Renal cortical epithelial cell (primary cell): Measurements from ENCODE around the gene HOXC9. TPM values are rescaled to one million over a fixed set of nuclear protein-coding genes. Genes with fewer than 3 reads are reported as not detected.

Source experiments
- DNase-seq: peaks from one replicate; pipeline ENCODE4 v3.0.0-alpha.2; 2011; ENCODE audit warnings: low read depth
- total RNA-seq: library from RNA; depleted of rRNA; stranded (reverse); fragments of >200 nt; gene quantifications from 2 replicates; pipeline ENCODE4 v1.2.3, GENCODE V29; 2014

Gene HOXC9
- total RNA-seq, 1 donor from 2014 or later: 6.5 TPM

DNA sequence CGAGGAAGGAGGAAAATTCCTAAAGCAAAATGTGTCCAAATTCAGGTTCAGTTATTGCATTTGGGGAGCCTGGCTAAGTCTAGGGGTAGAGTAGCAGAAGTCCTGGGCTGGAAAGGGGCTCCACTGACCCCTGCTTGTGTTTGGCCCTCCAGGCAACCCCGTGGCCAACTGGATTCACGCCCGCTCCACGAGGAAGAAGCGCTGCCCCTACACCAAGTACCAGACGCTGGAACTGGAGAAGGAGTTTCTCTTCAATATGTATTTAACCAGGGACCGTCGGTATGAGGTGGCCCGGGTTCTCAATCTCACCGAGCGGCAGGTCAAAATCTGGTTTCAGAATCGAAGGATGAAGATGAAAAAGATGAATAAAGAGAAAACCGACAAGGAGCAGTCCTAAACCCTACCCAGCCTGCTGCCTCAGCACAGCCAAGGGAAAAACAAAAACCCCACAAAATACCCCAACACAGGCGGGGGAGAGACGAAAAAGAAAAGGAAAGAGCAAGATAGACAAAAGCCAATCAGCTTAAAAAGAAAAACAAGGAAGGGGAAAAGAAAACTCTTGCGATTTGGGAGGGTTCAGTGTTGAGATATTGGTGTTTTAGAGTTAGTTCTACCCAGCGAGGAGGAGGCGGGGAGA lies 2.4 kb downstream of the HOXC9 start:
- DNase-seq: no peak

DNA sequence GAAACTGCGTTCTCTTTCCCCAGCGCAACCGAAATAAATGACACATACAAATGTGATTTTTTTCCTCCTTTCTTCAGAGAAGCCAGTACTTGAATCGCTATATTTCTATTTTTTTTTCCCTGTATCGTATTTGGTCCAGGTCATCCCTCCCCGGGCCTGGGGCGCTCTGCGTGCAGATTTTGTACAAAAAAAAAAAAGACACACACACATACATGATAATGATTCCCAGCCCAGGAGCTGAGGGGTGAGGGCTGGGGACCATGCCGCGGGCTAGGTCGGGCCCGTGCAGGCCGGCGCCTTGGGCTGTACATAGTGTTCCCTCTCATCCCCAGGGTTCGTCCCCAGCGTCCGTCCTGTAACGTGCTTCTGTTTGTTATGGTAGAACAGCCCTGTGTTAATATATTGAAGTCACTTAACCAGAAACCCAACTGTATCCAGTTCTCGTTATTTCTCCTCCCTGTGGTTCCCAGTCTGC lies 3.0 kb downstream of the HOXC9 start:
- no peak for DNase-seq

DNA sequence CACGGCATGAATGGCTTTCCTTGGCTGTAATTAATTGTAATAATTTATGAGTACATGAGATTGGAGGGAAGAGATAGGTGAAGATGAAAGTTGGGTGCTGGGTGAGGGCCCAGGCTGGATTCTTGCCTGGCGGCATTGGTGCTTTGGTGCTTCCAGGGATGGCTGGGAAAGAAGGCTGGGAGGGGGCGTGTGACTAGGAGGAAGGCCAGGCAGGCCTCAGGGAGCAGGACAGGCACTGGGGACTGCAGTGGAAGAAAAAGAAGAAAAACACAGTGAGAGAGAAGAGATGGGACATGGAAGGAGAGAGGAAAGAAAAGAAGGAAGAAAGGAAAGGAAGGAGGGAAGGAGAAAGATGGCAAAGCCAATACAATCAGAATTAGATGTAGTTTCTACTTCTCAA lies 3.7 kb downstream of the HOXC9 start:
- no peak for DNase-seq

DNA sequence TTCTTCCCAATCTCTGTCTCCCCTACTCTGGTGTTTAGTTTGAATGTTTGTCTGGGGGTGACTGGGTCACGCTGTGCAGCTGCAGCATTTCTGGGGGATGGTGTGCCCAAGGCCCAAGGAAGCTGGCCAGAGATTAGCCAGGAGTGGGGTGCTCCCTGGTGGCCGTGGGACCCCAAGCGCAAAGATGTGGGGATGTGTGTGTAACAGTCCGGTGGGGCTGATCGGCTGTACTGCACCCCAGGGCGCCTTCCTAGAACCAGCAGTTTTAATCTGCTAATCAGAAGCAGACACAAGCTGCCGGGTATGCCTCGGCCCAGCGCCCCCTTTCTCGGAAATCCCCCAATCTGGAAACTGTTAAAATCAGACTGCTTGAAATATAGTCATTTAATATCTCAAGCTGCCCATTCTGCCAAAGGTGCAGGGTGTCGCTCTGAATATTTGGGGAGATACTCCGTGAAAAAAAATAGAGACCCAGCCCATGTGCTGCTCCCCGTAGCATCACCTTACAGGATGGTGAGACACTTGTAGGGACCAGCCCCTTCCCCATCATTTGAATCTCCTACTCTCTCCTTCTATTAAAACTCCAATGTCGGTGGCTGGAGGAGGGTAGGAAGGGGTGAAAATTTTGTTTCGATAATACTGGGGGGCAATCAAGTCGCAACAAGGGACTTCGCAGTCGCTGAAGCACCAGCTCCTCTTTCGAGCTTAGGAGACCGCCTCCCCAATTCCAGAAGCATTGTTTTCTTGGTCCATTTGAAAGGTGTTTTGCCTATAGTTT lies 4.3 kb downstream of the HOXC9 start:
- DNase-seq: no peak

DNA sequence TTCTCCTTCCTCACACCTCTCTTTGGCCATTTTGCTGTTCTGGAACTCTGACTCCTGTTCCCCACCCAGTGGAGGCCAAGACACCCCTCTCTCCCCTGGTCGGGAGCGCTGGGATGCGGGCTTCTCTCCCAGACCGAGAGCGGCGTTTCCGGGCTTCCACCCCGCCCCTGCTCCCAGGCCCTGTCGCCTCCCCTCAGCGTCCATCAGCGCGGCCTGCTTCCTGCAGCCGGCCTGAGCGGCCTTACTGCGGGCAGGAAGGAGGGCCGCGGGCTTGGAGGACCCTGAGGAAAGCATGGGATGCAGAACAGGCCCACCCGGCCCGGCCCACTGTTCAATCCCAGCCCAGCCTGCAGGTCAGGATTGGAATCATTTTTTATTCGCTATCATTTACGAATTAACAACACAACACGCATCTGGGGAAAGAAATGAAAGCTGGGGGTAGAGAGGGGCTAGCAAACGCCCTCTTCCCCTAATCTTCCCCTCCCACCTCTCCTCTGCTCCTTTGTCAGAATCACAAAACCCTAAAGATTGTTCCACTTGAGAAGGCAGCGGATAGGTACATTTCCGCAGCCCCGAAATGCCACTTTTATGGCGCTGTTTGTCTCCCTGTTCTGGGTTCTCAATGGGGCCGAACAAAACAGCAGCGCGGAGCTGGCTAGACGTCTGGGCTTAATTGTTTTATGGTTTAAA lies 5.0 kb downstream of the HOXC9 start:
- no peak for DNase-seq

DNA sequence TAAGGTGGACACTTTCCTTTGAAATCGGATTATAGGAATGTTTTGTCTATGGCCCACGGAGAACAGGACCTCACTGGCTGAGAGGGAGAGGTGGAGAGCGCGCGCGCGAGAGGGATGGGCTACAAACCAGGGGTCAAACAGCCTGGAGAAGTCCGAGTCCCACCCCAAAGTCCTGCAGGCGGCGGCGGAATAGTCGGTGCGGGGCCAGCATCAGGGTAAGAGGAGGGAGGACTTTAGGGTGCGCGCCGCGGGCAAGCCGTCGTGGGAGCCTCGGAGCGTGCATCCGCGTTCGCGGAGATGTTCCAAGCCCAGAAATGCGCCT lies 5.5 kb downstream of the HOXC9 start:
- no peak for DNase-seq

DNA sequence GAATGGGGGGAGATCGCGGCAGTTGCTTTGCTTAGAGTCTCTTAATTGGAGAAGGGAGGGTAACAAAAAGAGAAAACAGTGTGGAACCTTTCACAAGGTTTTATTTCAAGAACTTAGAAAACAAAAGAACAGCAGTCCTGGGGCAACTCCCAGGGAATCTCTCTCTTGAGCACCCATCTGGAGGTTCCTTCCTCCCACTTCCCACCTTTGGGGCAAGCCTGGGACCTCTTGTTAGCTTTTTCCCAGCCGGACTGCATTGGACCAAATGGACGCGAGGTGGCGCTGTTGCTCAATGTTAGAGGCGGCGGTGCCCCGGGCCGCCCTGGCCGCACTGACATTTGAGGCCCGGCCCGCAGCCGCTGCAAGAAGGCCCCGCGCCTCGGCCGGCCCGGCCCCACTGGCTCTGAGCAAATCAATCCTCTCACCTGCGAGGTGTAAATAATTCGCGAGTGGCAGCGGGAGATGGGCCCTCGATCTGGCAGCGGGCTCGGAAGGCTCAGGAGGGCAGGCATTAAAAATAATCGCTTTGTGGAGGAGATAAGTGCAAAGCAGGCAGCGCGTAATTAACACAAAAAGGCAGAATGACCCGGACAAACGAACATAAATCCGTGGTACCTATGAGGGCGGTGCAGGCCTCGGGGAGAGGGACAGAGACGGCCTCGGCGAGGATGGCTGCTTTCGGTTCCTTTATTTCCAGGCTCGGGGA lies 6.0 kb downstream of the HOXC9 start:
- DNase-seq: no peak

DNA sequence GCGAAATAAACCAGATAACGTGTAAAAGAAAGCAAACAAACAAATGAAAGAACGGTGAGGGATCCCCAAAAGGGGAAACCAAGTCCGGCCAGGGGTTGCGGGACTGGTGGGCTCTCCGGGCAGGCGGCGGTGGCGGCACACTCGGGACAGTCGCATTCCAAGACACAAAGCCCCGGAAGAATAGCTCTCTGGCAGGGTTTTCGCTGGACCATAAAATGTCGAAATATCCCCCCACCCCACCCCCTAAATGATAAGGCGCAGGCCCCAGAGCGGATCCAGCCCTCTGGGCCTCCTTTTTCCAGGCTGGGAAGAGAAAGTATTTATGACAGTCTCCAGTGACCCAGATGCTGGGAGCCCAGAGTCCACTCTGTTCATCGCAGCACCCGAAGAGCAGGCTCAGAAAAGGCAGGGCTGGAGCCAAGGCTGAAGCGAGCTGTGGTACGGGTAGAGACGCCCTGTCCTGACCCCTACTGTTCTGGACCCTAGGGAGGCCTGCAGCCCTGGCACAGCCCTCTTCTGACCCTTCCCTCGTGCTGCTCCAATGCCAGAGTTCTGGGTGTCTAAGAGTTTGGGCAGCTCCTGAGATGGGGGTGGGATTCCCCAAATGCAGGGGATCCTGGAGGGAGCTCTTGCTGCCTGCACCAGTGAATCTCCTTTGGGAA lies 6.7 kb downstream of the HOXC9 start:
- DNase-seq: no peak

DNA sequence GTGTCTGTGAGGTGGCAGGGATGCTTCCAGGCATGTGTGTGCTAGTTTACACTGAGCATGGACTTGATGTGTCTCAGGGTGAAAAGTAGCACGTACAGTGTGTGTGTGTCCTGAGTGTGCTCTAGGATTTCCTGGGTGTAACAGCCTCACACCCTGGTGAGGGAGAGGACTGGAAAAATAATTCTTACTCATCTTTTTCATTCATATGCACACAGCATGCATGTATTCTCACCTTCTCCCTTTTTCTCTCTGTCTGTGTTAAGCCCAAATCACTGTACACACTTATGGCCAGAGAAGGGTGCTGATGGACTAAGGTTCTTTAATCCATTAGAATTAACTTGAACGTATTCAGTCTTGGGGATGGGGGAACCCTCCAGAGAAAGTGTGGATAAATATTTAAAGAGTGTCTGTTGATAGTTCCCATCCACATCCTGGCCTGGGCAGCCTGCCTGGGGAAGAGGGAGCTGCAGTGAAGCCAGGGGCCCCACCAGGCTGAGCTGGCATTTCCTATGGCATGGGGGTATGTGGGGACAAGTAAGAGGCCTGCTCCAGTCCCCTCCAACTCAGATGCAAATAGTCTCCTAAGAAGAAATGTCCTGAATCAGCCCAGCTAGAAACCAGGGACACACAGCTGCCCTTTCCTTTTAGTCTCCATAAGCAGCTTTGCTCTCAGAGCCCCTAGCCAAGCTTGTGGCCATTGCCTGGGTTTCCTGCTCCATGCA lies 7.7 kb downstream of the HOXC9 start:
- no peak for DNase-seq

DNA sequence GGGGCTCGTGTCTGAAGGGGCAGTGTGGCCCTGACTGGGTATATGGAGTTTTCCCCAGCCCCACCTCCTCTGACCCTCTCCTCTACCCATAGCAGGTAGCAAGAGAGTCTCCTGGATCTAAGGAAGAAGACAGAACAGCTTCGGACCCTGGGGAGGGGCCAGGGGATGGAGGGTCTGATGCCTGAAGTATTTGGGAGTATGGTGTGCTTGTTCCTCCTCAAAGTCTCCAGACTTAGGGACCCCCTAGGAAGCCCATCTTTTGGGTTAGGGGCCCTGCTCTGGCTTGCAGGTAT lies 8.2 kb downstream of the HOXC9 start:
- DNase-seq: no peak

DNA sequence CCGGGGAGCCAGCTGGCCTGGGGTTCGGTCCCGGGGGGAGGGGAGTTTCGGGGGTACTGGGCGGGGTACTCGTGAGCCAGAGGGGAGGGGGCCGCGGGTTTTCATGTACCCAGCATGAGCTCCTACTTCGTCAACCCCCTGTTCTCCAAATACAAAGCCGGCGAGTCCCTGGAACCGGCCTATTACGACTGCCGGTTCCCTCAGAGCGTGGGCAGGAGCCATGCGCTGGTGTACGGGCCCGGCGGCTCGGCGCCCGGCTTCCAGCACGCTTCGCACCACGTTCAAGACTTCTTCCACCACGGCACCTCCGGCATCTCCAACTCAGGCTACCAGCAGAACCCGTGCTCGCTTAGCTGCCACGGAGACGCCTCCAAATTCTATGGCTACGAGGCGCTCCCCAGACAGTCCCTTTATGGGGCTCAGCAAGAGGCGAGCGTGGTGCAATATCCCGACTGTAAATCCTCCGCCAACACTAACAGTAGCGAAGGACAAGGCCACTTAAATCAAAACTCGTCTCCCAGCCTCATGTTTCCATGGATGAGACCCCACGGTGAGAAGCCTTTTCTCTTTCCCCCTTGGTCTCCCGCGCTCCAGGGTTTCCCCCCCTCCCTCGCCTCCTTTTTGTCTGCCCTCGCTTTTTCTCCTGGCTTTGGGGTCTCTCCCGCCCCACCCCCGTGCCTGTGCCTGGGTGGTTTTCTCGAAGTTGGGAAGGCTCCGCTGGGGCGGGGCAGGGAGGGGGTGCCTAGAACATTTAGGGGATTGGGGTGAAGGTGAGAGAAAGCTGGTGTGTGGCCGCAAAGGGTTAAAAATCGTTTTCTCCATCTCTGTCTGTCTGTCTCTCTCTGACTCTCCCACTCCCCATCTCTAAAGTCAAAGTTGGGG lies 9.5 kb downstream of the HOXC9 start:
- no peak for DNase-seq

DNA sequence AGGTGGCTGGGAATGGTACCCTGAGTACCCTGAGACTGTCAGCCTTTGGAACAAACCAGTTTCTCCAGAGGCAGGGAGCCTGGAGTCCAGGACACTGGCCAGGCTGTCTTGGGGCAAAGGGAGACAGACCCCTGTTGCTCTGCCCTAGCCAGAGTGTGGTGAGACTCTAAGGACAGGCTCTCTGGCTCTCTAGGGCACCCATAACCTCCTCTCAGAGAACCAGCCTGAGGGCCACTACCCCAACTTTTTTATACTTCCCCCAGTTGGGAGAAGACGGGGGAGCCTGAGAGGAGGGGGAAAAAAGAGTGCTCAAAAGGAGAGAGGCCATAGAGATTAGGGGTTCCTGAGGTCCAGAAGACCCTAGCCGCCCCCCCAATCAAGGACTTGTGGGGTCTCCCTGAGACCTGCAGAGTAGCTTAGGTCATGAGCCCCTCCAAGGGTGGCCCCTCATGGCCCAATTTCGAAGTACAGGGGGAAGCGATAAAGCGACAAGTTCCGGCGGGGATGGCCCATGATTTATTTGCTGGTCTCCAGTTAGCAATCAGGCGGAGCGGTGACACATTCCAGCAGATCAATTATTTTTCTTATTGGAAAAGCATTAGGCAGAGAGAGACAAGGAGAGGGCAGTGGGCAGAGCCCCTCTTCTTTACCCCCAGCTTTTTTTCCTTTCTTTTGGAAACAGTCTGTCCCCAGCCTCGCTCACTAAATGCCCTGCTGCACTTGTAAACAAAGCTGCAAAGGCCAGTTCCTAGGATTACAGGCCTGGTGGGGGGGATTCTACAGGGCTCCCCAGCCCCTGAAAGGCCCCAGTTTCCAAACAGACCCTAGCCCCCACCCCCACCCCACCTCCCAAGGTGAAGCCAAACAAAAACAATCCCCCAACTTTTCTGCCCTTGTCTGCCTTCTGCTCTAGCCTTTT lies 10.4 kb downstream of the HOXC9 start:
- DNase-seq: no peak

DNA sequence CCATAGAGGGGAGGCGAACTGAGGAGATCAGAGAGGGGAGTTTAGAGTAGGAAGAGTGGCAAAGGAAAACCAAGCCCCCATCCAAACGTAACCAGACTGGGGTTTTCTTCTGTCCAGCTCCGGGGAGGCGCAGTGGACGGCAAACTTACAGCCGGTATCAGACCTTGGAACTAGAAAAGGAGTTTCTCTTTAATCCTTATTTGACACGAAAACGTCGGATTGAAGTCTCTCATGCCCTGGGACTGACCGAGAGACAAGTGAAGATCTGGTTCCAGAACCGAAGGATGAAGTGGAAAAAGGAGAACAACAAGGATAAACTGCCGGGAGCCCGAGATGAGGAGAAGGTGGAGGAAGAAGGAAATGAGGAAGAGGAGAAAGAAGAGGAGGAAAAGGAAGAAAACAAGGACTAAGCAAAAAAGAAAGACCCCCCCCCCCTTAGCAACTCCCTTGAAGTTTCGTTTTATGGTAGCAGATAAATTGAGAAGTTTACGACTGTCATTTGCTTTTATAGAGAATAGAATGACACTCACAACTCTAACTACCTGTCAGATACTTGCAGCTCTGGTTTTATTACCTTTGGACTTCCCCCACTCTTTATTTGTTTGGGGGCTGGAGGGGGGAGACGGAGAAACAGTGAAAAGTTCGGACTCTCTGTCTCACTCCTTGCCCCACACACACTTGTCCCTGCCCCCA lies 11.2 kb downstream of the HOXC9 start:
- no peak for DNase-seq

DNA sequence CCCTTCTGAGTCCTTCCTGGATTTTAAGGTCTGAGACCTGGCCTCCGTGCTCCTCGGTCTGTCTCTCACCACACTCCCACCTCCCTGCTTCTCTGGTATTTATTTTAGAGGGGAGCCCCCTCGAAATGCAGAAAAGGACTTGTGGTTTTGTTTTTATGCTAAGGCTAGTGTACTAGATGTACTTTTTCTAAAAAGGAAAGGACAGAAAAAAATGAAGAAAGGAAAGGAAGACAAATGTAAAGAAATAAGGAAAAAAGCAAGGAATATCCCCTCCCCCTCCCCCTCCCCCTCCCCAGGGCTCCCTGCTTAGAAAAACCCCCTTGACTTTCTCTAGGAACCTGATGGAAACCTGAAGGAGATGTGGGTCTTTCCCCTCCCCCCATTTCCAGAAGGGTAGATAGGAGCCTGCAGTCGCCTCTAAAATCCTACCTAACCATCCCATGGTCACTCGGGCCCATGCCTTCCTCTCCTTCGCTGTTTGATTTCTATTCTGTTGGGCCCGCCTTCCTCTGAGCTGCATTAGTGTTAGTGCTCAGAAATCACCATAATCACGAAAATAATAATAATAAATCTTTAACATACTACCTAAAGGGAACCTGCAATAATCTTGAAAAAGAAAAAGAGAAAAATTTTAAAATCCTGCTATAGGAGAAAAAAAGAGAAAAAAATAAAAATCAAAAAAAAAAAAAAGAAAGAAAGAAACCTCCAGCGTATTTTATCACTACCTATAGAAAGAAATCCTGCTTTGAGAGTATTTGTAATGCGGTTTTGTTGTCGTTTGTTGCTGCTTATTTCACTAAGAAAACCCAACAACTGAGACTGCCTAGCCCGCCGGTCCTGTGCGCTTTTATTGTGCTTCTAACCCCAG lies 11.9 kb downstream of the HOXC9 start:
- DNase-seq: no peak

DNA sequence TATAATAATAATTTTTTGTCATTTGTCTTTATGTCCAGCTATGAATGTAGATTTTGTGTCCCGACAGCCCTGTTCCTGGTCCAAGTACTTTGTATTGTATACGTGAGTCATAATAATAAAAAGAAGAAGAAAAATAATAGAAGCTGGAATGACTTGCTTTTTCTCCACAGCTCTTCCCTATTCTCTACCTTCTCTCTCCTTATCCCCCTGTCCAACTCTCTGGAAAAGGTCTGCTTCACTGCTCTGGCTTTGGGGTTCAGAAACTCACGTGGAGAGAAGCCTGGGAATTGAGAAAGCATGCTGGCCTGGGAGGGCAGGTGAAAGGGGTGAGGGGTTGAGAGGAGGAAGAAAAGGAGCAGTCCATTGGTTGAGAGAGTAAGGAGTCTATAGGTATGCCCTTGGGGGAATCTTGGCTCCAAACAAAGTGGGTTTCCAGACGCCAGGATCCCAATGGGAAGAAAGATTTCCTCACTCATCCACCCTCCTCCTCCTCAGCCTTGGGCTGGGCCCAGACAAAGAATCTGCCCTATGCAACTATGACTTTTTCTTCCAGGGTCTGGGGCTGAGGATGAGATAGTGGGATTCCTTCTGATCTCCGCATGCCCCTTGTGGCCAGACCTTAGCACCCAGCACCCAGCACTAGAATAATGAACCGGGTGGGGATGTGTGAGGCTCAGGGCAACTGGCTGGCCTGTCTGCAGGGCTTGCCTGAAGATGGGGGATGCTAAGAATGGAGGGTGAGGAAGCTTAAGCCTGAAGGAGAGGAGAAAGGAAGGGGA lies 12.9 kb downstream of the HOXC9 start:
- DNase-seq: no peak

DNA sequence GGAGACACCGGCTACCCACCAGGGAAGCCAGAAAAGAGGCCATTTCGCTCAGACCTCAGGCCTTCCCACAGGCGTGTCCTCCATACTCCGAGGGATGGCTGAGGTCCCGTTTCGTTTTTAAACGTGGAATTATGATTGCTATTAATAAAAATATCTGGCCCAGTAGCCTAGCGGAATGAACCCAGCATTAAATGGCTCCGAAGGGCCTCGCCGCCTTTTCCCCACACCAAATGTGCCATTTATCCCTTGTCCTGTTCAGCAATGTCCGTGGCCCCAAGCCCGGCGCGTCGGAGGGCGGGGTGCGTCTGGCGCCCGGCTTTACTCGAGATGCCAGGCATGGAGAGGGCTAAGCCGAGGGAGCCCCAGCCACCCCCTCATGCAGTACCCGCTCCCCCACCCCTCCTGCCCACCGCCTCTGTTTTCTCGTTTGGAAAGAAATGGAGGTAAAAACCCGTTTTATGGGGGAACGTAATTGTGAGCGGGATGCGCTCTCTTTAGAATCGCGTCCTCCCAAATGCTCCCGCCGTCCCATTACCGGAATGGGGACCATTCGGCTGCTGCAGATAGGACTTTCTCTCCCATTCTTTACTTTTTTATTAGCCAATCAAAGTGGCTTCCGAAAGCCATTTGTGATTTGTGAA lies 14.5 kb downstream of the HOXC9 start:
- DNase-seq: no peak
